Tibial nerve (tissue), 4 donors: ENCODE results near the gene ERCC4. TPM values are rescaled to one million over a fixed set of nuclear protein-coding genes. Genes with fewer than 3 reads are reported as not detected.

Experiments
- DNase-seq, 2 donors: peaks; one replicate each; pipeline ENCODE4 v3.0.0-alpha.2; 2019; ENCODE audit warnings: low spot score in 2 of 2
- H3K27ac ChIP-seq, 4 donors: fragments of 200-600 bp; sonication (generic) in 3 of 4; one replicate each; pipeline ENCODE4 v1.5.1; 2017 to 2019; ENCODE audit warnings: mild to moderate bottlenecking in 1 of 4
- H3K27me3 ChIP-seq, 2 donors: fragments of 200-600 bp; sonication (generic) in 1 of 2; one replicate each; pipeline versions ENCODE4 v1.5.1 to v1.6.0; 2017 to 2019
- H3K36me3 ChIP-seq, 3 donors: fragments of 200-600 bp; sonication (generic); one replicate each; pipeline ENCODE4 v1.5.1; 2018 to 2019
- H3K4me1 ChIP-seq, 4 donors: fragments of 200-600 bp; sonication (generic) in 3 of 4; one replicate each; pipeline ENCODE4 v1.5.1; 2017 to 2019
- H3K4me3 ChIP-seq, 4 donors: fragments of 200-600 bp; sonication (generic) in 3 of 4; one replicate each; pipeline ENCODE4 v1.5.1; 2017 to 2019; ENCODE audit warnings: mild to moderate bottlenecking in 1 of 4, moderate library complexity in 1 of 4
- H3K9me3 ChIP-seq, 4 donors: fragments of 200-600 bp; sonication (generic) in 3 of 4; one replicate each; pipeline ENCODE4 v1.5.1; 2017 to 2019
- CTCF ChIP-seq, 5 experiments: fragments of 200-600 bp in 3 of 5; fragments of 450-650 bp in 2 of 5; sonication (generic) in 3 of 5; IDR thresholded peaks; one replicate each; pipeline ENCODE4 v1.5.1; 2016 to 2019; ENCODE audit warnings: antibody characterized with exemption in 5 of 5, mild to moderate bottlenecking in 3 of 5, moderate library complexity in 2 of 5
- EP300 ChIP-seq, 2 donors: sonication (generic); formaldehyde crosslinking; IDR thresholded peaks; one replicate each; pipeline ENCODE4 v1.6.1; 2017; ENCODE audit warnings: antibody characterized with exemption in 2 of 2, mild to moderate bottlenecking in 1 of 2
- POLR2A ChIP-seq, 2 donors: fragments of 450-650 bp; IDR thresholded peaks; one replicate each; pipeline ENCODE4 v1.6.1; 2017; ENCODE audit warnings: antibody characterized with exemption in 2 of 2, mild to moderate bottlenecking in 2 of 2, moderate library complexity in 2 of 2
- WGBS, 2 donors: methylation state at CpG; one replicate each; pipeline ENCODE4 v1.1.5; 2018; 5-methylcytosine and 5-hydroxymethylcytosine counted together
- total RNA-seq, 4 donors: library from RNA; depleted of rRNA; stranded (reverse); fragments of >200 nt; gene quantifications; one replicate each; pipeline ENCODE4 v1.1.0, GENCODE V29; 2016

Gene ERCC4
- total RNA-seq, 4 donors from 2014 or later, result 7.3 to 8.7 (median 7.9) TPM

- H3K9me3 ChIP-seq, result no peaks in the 10 kb centered on the region
- H3K36me3 ChIP-seq, result peaks cover 0 to 51% (median 0%) of the 10 kb centered on the region in 3 donors
- 63 to 72% methylated on average over 2 to 3 of the region's 3 CpGs for WGBS, 2 donors
- no peak for DNase-seq
- TF ChIP-seq CTCF (IDR thresholded peaks at IDR 0.05) (no peak), EP300 (IDR thresholded peaks at IDR 0.05) (no peak), POLR2A (IDR thresholded peaks at IDR 0.05) (no peak)
- no peaks in the 10 kb centered on the region for H3K27me3 ChIP-seq
- peaks cover 0 to 10% (median 4%) of the 10 kb centered on the region in 4 donors for H3K4me1 ChIP-seq
- H3K4me3 ChIP-seq, result no peak overlapping the region
- no peak overlapping the region for H3K27ac ChIP-seq
Observed at GRCh38 chr16:13940397-13940933, 20.5 kb downstream of the ERCC4 start.

GRCh38 chr16:13944816-13945215 is 24.9 kb downstream of the ERCC4 start:
- 94% methylated on average over 4 of the region's 4 CpGs for WGBS, 2 donors
- H3K9me3 ChIP-seq, result no peaks in the 10 kb centered on the region
- H3K27ac ChIP-seq, result no peak overlapping the region
- TF ChIP-seq POLR2A (IDR thresholded peaks at IDR 0.05), result no peak
- TF ChIP-seq CTCF (IDR thresholded peaks at IDR 0.05), result no peak
- TF ChIP-seq EP300 (IDR thresholded peaks at IDR 0.05), result no peak
- no peaks in the 10 kb centered on the region for H3K4me1 ChIP-seq
- no peak overlapping the region for H3K4me3 ChIP-seq
- H3K27me3 ChIP-seq, result no peaks in the 10 kb centered on the region
- no peak for DNase-seq
- peaks cover 0 to 59% (median 0%) of the 10 kb centered on the region in 3 donors for H3K36me3 ChIP-seq

- no peak overlapping the region for H3K27ac ChIP-seq
- no peaks in the 10 kb centered on the region for H3K4me1 ChIP-seq
- H3K4me3 ChIP-seq, result no peak overlapping the region
- H3K27me3 ChIP-seq, result no peaks in the 10 kb centered on the region
- DNase-seq, result no peak
- H3K9me3 ChIP-seq, result no peaks in the 10 kb centered on the region
- TF ChIP-seq POLR2A (IDR thresholded peaks at IDR 0.05) (no peak), CTCF (IDR thresholded peaks at IDR 0.05) (no peak), EP300 (IDR thresholded peaks at IDR 0.05) (no peak)
- H3K36me3 ChIP-seq, result peaks cover 0 to 53% (median 0%) of the 10 kb centered on the region in 3 donors
- 89 to 96% methylated on average over 9 of the region's 9 CpGs for WGBS, 2 donors
Observed at GRCh38 chr16:13945744-13946485, 26.0 kb downstream of the ERCC4 start.

- Histone ChIP-seq H3K36me3 (peaks cover 0 to 53% (median 0%) of the 10 kb centered on the region in 3 donors), H3K4me1 (peaks cover 0 to 5% (median 0%) of the 10 kb centered on the region in 4 donors), H3K9me3 (no peaks in the 10 kb centered on the region), H3K4me3 (no peak overlapping the region), H3K27me3 (no peaks in the 10 kb centered on the region), H3K27ac (no peak overlapping the region)
- TF ChIP-seq CTCF (IDR thresholded peaks at IDR 0.05), result no peak
- TF ChIP-seq POLR2A (IDR thresholded peaks at IDR 0.05), result no peak
- TF ChIP-seq EP300 (IDR thresholded peaks at IDR 0.05), result no peak
- 84 to 89% methylated on average over 9 of the region's 9 CpGs for WGBS, 2 donors
- DNase-seq, result no peak
Observed at GRCh38 chr16:13948086-13948485, 28.1 kb downstream of the ERCC4 start.

- no peak for DNase-seq
- no peak overlapping the region for H3K27ac ChIP-seq
- WGBS, 2 donors, result 68 to 80% methylated on average over 5 of the region's 5 CpGs
Observed at GRCh38 chr16:13950821-13951547, 31.0 kb downstream of the ERCC4 start.

More at GRCh38 chr16:13950821-13951547, 31.0 kb downstream of the ERCC4 start:
- H3K4me3 ChIP-seq, result no peak overlapping the region
- peaks cover 0 to 6% (median 0%) of the 10 kb centered on the region in 4 donors for H3K4me1 ChIP-seq
- H3K27me3 ChIP-seq, result no peaks in the 10 kb centered on the region
- H3K9me3 ChIP-seq, result no peaks in the 10 kb centered on the region
- peaks cover 0 to 37% (median 0%) of the 10 kb centered on the region in 3 donors for H3K36me3 ChIP-seq
- TF ChIP-seq POLR2A (IDR thresholded peaks at IDR 0.05) (no peak), CTCF (IDR thresholded peaks at IDR 0.05) (no peak), EP300 (IDR thresholded peaks at IDR 0.05) (no peak)
